ENCODE data around the gene IYD.

IYD gene

GRCh38 chr6:150328744-150329405 lies 39.9 kb upstream of the IYD start:
- no peak overlapping the region for H2AFZ ChIP-seq (ENCODE audit: low read depth, low read length)
- no peaks in the 10 kb centered on the region for H3K79me2 ChIP-seq (ENCODE audit: low read length)
- no peaks in the 10 kb centered on the region for H3K4me1 ChIP-seq (ENCODE audit: low read length)
- no peaks in the 10 kb centered on the region for H4K20me1 ChIP-seq (ENCODE audit: insufficient read depth, low read length)
- H3K4me3 ChIP-seq (ENCODE audit: low read length): no peak overlapping the region
- no peaks in the 10 kb centered on the region for H3K9me3 ChIP-seq (ENCODE audit: insufficient read depth, low read length)
- 0 out of 2 replicates have a peak, but pooled peaks cover 4% of the 10 kb centered on the region for H3K27me3 ChIP-seq (ENCODE audit: low read depth, low read length)
- no peak overlapping the region for H3K27ac ChIP-seq (ENCODE audit: low read length)
- TF ChIP-seq EZH2phosphoT487 (IDR thresholded peaks at IDR 0.05; ENCODE audit: low read depth): no peak
- TF ChIP-seq CTCF (IDR thresholded peaks at IDR 0.05; ENCODE audit: low read depth, low read length): no peak
- no peak overlapping the region for H3K4me2 ChIP-seq (ENCODE audit: low read length)
- H3K9ac ChIP-seq (ENCODE audit: low read length): no peak overlapping the region
- no peaks in the 10 kb centered on the region for H3K36me3 ChIP-seq (replicated peaks; ENCODE audit: low read depth, low read length)

- Histone ChIP-seq H3K4me3 (ENCODE audit: low read length) (no peak overlapping the region), H3K36me3 (replicated peaks; ENCODE audit: low read depth, low read length) (no peaks in the 10 kb centered on the region)
Measured at GRCh38 chr6:150331344-150331743, 37.5 kb upstream of the IYD start.

GRCh38 chr6:150332939-150333584 lies 35.8 kb upstream of the IYD start:
- Histone ChIP-seq H3K4me3 (ENCODE audit: low read length) (no peak overlapping the region), H3K9me3 (ENCODE audit: insufficient read depth, low read length) (no peaks in the 10 kb centered on the region), H3K27me3 (ENCODE audit: low read depth, low read length) (0 out of 2 replicates have a peak, but pooled peaks cover 4% of the 10 kb centered on the region), H3K27ac (ENCODE audit: low read length) (no peak overlapping the region), H4K20me1 (ENCODE audit: insufficient read depth, low read length) (no peaks in the 10 kb centered on the region), H3K4me2 (ENCODE audit: low read length) (no peak overlapping the region), H3K36me3 (replicated peaks; ENCODE audit: low read depth, low read length) (no peaks in the 10 kb centered on the region), H3K4me1 (ENCODE audit: low read length) (peaks cover 16% of the 10 kb centered on the region), H3K79me2 (ENCODE audit: low read length) (no peaks in the 10 kb centered on the region), H2AFZ (ENCODE audit: low read depth, low read length) (no peak overlapping the region), H3K9ac (ENCODE audit: low read length) (no peak overlapping the region)
- TF ChIP-seq EZH2phosphoT487 (IDR thresholded peaks at IDR 0.05; ENCODE audit: low read depth) (no peak), CTCF (IDR thresholded peaks at IDR 0.05; ENCODE audit: low read depth, low read length) (no peak)

More at GRCh38 chr6:150331344-150331743, 37.5 kb upstream of the IYD start:
- H2AFZ ChIP-seq (ENCODE audit: low read depth, low read length): no peak overlapping the region
- H4K20me1 ChIP-seq (ENCODE audit: insufficient read depth, low read length): no peaks in the 10 kb centered on the region
- 0 out of 2 replicates have a peak, but pooled peaks cover 4% of the 10 kb centered on the region for H3K27me3 ChIP-seq (ENCODE audit: low read depth, low read length)
- no peak for TF ChIP-seq EZH2phosphoT487 (IDR thresholded peaks at IDR 0.05; ENCODE audit: low read depth)
- TF ChIP-seq CTCF (IDR thresholded peaks at IDR 0.05; ENCODE audit: low read depth, low read length): no peak
- H3K9me3 ChIP-seq (ENCODE audit: insufficient read depth, low read length): no peaks in the 10 kb centered on the region
- no peak overlapping the region for H3K9ac ChIP-seq (ENCODE audit: low read length)
- H3K4me2 ChIP-seq (ENCODE audit: low read length): no peak overlapping the region
- H3K27ac ChIP-seq (ENCODE audit: low read length): no peak overlapping the region
- peaks cover 9% of the 10 kb centered on the region for H3K4me1 ChIP-seq (ENCODE audit: low read length)
- H3K79me2 ChIP-seq (ENCODE audit: low read length): no peaks in the 10 kb centered on the region

- 0 out of 2 replicates have a peak, but pooled peaks cover 4% of the 10 kb centered on the region for H3K27me3 ChIP-seq (ENCODE audit: low read depth, low read length)
- no peaks in the 10 kb centered on the region for H3K9me3 ChIP-seq (ENCODE audit: insufficient read depth, low read length)
- H3K4me2 ChIP-seq (ENCODE audit: low read length): no peak overlapping the region
- H3K79me2 ChIP-seq (ENCODE audit: low read length): no peaks in the 10 kb centered on the region
- TF ChIP-seq CTCF (IDR thresholded peaks at IDR 0.05; ENCODE audit: low read depth, low read length): no peak
- TF ChIP-seq EZH2phosphoT487 (IDR thresholded peaks at IDR 0.05; ENCODE audit: low read depth): no peak
- H3K27ac ChIP-seq (ENCODE audit: low read length): no peak overlapping the region
- H2AFZ ChIP-seq (ENCODE audit: low read depth, low read length): no peak overlapping the region
- H3K36me3 ChIP-seq (replicated peaks; ENCODE audit: low read depth, low read length): no peaks in the 10 kb centered on the region
- peaks cover 16% of the 10 kb centered on the region for H3K4me1 ChIP-seq (ENCODE audit: low read length)
- no peak overlapping the region for H3K4me3 ChIP-seq (ENCODE audit: low read length)
- no peak overlapping the region for H3K9ac ChIP-seq (ENCODE audit: low read length)
- H4K20me1 ChIP-seq (ENCODE audit: insufficient read depth, low read length): no peaks in the 10 kb centered on the region
Measured at GRCh38 chr6:150333585-150333941, 35.2 kb upstream of the IYD start.

Measured in OCI-LY3 (cell line).